Amygdala (tissue), 56 donors: Measurements from ENCODE around the gene IL19.
"Not testable (repeated sequence)": the region's sequence is repeated elsewhere in the genome, so short reads cannot be mapped to it uniquely, and the experiment has no call there.

Source experiments
- DNase-seq, 56 donors: peaks; one replicate each; lab custom pipeline; 2025; lab: John Stamatoyannopoulos, UW

IL19 gene

DNA sequence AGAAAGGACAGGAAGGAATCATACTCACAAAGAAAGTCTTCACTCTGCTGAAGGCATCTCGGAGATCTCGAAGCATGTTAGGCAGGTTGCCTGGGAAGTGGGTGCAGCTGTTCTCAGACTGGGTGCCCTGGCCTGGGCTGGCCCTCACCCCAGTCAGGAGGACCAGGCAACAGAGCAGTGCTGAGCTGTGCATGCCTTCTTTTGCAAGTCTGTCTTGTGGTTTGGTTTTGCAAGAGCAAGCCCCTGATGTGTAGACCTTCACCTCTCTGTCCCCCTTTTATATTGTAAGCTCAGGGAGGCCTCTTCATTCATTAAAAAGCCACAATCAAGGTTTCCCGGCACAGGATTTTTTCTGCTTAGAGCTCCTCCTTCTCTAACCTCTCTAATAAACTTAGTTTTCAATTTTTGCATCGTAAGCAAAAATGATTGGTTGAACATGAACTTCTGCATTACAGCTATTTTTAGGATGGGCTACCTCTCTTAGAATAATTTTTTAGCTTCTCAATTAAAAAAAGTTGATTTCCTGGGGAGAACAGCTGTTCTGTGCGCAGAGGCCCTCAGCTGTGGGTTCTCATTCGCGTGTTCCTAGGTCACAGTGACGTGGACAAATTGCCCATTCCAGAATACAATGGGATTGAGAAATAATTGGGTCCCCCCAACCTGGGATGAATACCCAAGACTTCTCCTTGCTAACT is 1.8 kb downstream of the IL19 start, which contains the start of gene IL10:
TSS of gene IL10 (minus strand) at position 252 of the 695 bp plus-strand sequence. CDS start at position 193, 59 bp downstream.
- DNase-seq = peak in 10 of 56 donors; percentile 4 to 42 (median 16)

DNA sequence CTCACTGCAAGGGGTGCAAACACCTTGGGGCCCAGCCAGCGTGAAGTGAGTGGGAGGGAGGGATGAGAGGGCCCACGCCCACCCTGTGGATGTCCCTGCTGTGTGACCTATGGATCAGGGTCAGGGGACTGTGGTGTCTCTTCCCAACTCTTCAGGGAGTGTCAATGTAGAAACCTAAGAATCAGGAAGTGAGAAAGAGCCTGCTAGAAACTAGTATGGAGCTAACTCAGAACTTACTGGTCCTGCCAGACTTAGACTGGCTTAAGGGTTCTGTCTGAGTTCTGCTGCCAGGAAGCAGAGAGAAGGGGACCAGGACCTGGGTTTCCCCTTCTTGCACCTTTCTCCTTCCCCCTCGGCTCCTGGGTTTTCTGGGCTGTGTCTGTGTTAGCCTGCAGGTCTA is 3.5 kb downstream of the IL19 start:
- DNase-seq = no peak

- DNase-seq = no peak
These were observed 5.7 kb downstream of the IL19 start for GRCh38 chr1:206776229-206776628.

DNA sequence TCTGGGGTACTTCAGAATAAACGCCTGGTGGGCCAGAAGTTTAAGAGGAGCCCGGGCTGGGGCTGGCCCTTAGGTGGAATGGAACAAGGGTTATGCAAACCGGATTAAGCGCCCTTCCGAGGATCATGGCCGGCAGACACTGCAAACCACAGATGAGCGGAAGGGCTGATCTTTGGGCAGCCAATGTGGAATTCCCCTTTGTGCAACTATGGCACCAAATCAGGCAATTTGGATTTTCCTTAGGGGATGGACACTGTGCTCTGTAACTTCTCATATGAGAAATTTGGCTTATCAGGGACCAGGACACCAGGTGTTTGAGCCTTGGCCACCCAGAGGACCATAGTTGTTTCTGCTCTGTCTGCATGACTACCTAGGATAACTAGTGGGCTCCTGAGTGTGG is 7.5 kb downstream of the IL19 start:
- no peak for DNase-seq

DNA sequence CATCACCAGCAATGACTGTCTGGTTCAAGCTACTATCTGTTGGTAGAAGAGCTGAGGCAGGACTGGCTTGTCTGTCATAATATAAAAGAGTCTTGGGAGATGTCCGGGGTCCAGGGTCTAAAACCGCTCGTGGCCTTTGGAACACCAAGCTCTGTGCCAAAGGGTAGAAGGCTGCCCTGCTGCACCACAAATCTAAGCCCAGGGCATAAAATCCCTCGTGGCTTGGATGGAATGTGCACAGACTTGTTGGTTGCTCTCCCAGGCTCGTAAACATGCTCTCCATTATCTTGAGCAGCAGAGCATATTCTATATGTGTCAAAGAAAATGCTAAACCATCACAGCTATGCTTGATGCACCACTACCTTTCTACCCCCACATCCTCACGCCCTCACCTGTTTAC is 8.3 kb downstream of the IL19 start:
- not testable (repeated sequence) for DNase-seq

DNA sequence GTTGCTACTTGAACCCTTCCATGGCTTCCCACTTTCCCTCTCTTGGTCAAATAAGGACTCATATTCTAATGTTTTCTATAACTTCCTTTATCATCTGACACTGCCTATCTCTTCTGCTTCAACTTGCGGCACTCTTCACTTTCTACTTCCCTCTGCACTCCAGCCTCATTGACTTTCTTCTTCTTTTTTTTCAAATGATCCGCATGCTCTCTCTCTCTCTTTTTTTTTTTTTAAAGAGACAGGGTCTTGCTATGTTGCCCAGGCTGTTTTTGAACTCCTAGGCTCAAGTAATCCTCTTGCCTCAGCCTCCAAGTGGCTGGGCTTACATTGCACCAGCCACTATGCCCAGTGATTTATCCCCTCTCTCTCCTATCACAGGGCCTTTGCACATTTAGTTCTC is 9.1 kb downstream of the IL19 start:
- DNase-seq = peak in 1 of 56 donors; percentile 10

DNA sequence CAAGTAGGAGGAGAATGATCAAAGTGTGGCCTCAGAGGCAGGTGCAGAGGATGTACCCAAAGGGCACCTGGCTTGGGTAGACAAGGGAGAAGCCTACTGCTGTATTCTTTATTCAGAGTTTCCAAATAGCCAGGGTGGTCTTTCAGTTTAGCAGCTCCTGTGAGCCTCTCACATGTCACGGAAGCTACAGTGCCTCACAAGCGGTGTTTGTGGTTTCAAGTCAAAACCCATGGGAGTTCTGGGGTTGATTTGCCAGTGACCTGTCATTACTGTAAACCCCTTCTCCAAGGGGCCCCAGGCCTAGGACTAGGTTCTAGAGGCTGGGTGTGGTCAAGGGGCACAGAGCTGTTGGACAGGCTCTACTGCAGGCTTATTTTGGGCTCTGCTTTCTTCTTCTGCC is 11.9 kb downstream of the IL19 start:
- no peak for DNase-seq

DNA sequence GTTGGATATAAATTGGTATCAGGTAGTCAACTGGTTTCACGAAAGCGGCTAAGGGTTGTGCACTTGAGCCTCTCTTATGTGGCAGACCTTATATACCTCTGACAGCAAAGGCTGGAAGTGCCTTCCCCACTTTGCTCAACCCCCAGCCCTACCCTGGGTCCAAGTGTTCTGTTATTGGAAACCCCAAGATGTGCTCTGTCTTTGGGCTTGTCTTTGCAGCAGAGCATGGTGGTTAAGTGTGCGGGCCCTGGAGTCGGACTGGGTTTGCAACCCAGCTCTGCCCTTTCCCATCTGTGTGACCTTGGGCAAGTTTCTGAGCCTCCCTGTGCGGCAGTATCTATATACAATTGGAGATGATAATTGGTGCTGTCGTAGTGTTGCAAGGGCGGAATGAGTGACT is 12.9 kb downstream of the IL19 start:
- no peak for DNase-seq

- DNase-seq = no peak
These were observed 13.9 kb downstream of the IL19 start for GRCh38 chr1:206784471-206784903.

DNA sequence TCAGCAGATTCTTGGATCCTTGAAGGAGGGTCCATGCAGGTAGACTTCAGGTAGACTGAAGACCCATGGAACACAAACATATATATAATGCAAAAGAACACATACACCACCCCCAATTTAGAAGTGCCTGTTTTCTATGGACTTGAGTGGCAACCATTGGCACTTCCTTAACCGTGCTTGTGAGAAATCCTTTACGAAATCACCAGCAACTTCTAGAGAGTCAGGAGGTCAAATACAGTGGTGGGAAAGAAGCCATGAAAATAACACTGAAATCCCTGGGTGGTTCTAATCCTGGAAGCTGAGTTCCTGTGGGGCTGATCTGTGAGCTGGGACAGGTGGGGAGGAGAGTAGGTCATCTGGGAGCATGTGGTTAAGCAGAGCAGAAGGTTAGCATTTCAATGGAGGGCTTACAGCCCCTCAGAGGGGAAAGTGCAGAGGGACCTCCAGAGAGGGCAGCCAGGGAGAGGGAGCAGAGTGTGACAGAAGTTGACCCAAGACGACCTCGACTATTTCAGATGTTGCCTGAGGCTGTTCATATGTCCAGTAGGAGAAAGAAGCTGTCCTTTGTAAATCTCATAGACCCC is 14.7 kb downstream of the IL19 start:
- DNase-seq = no peak

- DNase-seq = no peak
These were observed 15.8 kb downstream of the IL19 start for GRCh38 chr1:206786212-206786886.

DNA sequence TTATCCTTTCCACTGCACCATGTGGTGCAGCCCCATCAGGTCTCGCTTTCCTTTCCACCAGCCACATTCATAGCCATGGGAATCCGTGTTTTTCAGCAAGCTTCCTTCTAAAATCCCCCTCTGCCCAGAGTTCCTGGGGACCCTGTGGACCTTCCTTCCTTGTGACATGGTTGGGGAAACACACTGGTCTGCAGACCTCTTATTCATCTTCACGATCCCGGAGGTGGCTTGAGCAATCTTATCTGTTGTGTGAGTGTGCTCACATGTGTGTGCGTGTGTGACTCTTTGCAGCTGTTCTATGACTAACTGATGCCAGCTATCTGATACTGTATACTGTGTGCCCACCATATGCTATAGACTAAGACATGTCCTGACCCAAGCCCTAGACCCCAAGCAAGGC is 17.3 kb downstream of the IL19 start:
- no peak for DNase-seq

DNA sequence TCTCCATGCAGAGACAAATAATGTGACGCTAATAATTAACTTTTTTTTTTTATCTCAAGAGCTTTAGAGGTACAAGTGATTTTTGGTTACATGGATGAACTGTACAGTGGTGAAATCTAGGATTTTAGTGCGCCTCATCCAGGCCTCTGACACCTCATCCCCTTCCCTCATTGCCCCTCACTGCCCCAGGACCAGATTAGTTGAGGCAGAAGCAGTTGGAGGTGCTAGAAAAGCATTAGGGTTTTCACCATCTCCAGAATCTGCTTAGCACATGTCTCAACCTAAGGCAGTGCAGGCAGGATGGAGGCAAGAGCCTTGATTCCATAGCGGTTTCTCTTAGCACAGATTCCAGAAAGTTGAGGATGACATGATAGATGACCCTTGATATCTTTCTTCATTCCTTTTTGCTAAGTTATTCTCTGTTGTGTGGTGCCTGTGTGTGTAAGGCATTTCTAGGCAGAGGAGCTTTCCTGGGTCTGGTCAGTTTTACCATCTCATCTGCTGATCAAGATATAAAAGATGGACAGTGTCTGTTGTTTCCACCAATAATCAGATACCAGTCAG is 18.0 kb downstream of the IL19 start:
- no peak for DNase-seq

DNA sequence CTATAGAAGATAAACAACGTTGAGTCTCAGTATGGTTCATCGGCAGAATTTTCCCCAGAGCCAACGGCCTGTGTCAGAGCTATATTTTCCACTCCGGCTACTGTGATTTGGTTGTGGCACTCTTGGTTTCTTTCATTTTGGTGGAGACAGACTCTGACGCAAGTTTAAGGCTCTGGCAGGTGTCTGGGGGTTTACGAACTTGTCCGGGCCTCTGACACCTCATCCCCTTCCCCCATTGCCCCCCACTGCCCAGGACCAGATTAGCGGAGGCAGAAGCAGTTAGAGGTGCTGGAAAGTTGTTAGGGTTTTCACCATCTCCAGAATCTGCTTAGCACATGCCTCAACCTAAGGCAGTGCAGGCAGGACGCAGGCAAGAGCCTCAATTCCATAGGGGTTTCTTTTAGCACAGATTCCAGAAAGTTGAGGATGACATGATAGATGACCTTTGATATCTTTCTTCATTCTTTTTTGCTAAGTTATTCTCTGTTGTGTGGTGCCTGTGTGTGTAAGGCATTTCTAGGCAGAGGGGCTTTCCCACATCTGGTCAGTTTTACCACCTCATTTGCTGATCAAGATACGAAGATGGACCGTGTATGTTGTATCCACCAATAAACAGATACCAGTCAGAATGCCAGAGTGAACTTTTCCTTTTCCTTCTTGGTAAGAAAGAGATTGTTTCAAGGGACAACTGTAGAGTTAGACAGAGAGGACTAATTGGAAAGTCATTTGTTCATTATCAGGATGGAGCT is 20.1 kb downstream of the IL19 start:
- DNase-seq = no peak

- no peak for DNase-seq
These were observed 22.5 kb downstream of the IL19 start for GRCh38 chr1:206792939-206793607.

DNA sequence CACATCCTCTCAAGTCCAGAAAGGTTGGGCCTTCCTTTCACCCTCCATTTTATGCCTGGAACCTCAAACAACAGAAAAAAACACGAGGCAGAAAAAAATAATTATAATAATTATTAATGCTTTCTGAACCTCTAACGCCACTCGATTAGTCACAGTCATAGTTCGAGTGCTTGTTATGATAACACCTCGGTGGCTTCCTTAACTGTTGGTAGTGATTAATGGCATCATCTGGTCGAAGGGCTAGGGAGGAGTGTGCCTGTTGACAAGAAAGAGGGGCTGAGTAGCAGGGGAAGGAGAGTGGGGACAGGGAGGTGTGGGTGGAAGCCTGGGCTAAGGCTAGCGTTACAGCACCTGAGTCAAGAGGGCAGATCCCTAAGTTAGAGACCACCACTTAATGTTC is 23.0 kb downstream of the IL19 start:
- DNase-seq = no peak

DNA sequence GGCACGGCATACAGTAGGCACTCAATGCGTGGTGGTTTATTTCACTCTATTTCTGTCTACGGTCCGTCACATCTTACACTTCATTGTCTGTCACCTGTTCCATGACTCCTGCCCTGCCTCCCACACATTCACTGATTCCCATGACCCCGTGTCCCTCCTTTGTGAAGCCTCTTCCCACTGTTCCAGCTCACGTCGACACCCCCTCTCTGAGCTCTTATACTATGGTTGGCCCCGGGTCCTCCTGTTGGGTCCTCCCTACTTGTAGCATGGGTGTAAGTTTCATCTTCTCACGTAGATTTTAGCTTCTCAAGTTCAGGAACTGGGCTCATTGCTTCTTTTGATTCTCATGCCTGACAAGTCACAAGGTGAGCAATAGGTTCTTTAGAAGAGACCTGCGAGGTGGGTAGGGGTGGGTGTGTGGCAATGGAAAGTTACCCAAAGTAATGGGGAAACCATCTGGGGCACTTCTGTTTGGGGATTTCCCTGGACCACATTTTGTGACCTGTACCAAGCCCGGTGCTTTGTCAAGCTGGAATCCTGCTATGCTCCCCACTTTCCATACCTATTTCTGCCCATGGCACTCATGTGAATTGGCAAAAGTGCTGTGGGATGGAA is 23.8 kb downstream of the IL19 start:
- no peak for DNase-seq

DNA sequence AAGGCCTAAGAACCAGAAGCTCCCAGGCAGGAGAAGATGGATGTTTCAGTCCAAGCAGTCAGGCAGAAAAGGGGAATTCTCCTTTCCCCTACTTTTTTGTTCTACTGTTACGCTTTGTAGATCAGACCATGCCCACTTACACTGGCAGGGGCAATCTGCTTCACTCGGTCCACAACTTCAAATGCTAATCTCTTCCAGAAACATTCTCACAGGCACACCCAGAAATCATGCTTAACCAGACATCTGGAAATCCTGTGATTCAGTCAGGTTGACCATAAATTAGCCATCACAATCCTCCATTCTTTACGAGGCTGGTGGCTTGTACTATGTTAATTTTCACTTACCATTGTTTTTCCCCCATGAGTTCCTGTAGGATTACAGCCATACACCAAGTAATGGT is 25.5 kb downstream of the IL19 start:
- DNase-seq = no peak

DNA sequence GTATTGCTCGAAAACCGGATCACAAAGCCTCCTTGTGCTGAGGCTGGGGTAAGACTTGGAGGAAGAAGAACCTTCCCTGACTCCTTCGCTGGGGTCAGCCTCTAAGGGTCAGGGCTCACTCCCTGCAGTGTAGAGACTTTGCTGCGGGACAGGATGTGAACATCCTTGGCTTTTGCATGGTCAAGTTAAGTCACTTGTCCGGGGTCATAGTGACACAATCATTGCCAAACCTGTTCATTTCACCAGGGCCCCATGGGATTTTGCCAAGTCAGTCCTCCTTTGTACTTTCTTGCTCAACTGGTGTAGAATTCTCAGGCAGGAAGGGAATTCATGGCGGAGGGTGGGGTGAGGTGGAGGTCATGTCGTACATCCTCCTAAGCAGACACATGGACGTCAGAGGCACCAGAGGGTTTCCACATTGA is 26.4 kb downstream of the IL19 start:
- no peak for DNase-seq
